ENCODE data around the gene FGFR1OP2.
"Not testable (repeated sequence)": the region's sequence is repeated elsewhere in the genome, so short reads cannot be mapped to it uniquely, and the experiment has no call there.

FGFR1OP2 gene

GRCh38 chr12:26953447-26953846 lies 15.2 kb downstream of the FGFR1OP2 start:
- no peak for DNase-seq (ENCODE audit: insufficient read length)
- no peak for FAIRE-seq
- TF ChIP-seq TAF1 (IDR thresholded peaks at IDR 0.05; ENCODE audit: borderline replicate concordance, low read depth, low read length) (no peak), POLR2AphosphoS5 (IDR thresholded peaks at IDR 0.05; ENCODE audit: low read depth, low read length) (no peak), POLR2A (IDR thresholded peaks at IDR 0.05; ENCODE audit: low read depth, low read length) (no peak)

- FAIRE-seq = no peak
- TF ChIP-seq TAF1 (IDR thresholded peaks at IDR 0.05; ENCODE audit: borderline replicate concordance, low read depth, low read length) (no peak), POLR2A (IDR thresholded peaks at IDR 0.05; ENCODE audit: low read depth, low read length) (no peak), POLR2AphosphoS5 (IDR thresholded peaks at IDR 0.05; ENCODE audit: low read depth, low read length) (no peak)
- DNase-seq (ENCODE audit: insufficient read length) = no peak
Observed at GRCh38 chr12:26954027-26954426, 15.8 kb downstream of the FGFR1OP2 start.

- FAIRE-seq = not testable (repeated sequence)
Observed at GRCh38 chr12:26961391-26961790, 23.1 kb downstream of the FGFR1OP2 start.

DNA sequence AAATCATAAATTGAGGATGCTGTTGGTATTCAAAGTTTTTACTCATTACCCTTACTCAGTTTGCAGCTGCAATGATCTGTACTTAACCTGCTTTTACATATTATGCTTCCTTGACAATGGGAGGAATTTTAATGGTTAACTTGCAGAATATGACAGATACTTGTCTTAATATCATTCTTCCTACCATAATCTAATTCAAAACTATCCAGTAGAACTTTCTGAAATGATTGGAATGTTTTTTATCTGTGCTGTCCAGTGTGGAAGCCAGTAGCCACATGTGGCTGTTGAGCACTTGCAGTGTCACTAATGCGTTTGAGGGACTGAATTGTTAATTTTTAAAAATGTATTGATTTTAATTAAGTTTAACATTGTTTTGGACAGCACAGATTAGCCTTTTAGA lies 23.5 kb downstream of the FGFR1OP2 start:
- TF ChIP-seq POLR2AphosphoS5 (IDR thresholded peaks at IDR 0.05; ENCODE audit: low read depth, low read length) = no peak
- FAIRE-seq = no peak
- no peak for DNase-seq (ENCODE audit: insufficient read length)

More at GRCh38 chr12:26961391-26961790, 23.1 kb downstream of the FGFR1OP2 start:
- not testable (repeated sequence) for DNase-seq (ENCODE audit: insufficient read length)

DNA sequence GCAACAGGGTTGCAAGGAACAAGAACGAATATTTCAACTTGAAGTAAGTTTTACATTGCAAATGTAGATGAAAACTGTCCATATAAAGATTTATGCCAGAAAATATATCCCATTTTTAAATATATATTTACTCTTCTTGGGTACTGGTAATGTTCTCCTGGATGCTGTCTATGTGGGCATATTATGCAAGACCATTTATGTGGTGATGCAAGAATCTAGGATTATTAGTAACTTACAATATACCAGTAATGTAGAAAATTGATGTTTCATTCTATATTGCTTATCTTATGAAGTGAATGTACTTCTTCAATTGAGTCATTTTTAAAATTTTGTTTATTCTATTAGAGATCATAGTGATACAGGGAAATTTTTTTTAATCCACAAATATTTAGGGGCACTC lies 25.1 kb downstream of the FGFR1OP2 start:
- TF ChIP-seq POLR2A (IDR thresholded peaks at IDR 0.05; ENCODE audit: low read depth, low read length) (no peak), POLR2AphosphoS5 (IDR thresholded peaks at IDR 0.05; ENCODE audit: low read depth, low read length) (no peak), TAF1 (IDR thresholded peaks at IDR 0.05; ENCODE audit: borderline replicate concordance, low read depth, low read length) (no peak)
- DNase-seq (ENCODE audit: insufficient read length) (no peak), FAIRE-seq (no peak)

DNA sequence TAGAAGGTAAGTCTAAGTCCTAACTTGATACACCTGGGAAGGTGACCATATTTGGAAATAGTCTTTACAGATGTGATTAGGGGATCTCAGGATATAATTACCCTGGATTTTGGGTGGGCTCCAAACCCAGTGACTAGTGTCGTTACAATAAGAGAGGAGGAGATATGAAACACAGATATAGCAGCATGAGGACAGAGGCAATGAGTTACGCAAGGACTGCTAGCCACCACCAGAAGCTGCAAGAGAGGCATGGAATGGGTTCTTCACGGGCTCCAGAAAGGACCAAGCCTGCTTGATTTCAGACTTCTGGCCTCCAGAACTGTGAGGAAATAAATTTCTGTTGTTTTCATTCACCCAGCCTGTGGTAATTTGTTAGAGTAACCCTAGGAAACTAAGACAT lies 28.6 kb downstream of the FGFR1OP2 start:
- no peak for TF ChIP-seq TAF1 (IDR thresholded peaks at IDR 0.05; ENCODE audit: borderline replicate concordance, low read depth, low read length)
- no peak for FAIRE-seq

DNA sequence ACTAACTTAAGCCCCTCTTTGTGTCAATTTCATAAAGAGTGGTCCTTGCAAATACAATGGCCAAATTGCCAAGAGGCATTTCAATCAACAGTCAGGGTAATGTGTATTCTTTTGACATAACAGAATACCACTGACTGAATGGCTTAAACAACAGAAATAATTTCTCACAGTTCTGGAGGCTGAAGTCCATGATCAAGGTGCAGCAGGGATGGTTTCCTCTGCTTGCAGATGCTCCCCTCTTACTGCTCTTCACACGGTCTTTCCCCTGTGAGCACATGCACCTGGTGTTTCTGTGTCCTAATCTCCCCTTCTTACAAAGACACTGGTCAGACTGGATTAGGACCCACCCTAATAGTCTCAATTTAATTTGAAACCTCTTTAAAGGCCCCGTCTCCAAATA lies 31.9 kb downstream of the FGFR1OP2 start:
- DNase-seq (ENCODE audit: insufficient read length) = no peak

More for the DNA sequence above, 28.6 kb downstream of the FGFR1OP2 start:
- no peak for DNase-seq (ENCODE audit: insufficient read length)

GRCh38 chr12:26971963-26972362 lies 33.7 kb downstream of the FGFR1OP2 start:
- DNase-seq (ENCODE audit: insufficient read length) (peak; percentile 23), FAIRE-seq (peak; percentile 96)
- TF ChIP-seq POLR2A (IDR thresholded peaks at IDR 0.05; ENCODE audit: low read depth, low read length) (no peak), POLR2AphosphoS5 (IDR thresholded peaks at IDR 0.05; ENCODE audit: low read depth, low read length) (no peak), TAF1 (IDR thresholded peaks at IDR 0.05; ENCODE audit: borderline replicate concordance, low read depth, low read length) (no peak)

More for the DNA sequence above, 31.9 kb downstream of the FGFR1OP2 start:
- no peak for FAIRE-seq
- TF ChIP-seq TAF1 (IDR thresholded peaks at IDR 0.05; ENCODE audit: borderline replicate concordance, low read depth, low read length) (no peak), POLR2AphosphoS5 (IDR thresholded peaks at IDR 0.05; ENCODE audit: low read depth, low read length) (no peak), POLR2A (IDR thresholded peaks at IDR 0.05; ENCODE audit: low read depth, low read length) (no peak)

DNA sequence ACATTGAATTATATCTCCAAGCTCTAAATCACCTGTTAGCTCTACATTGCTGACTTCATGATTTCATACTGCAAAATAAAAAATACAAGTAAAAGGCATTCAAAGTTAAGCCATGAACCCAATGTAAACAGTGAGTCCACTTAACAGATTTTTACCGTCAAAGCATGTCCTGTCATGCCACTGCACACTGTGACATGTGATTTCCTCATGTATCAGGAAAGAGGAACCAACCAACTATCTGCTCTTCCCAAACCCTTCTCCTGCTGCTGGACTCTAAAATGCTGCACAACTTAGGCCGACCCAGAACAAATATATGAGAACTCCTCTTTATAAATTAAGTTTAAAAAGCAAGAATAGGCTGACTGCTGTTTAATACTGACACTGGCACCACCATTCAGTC lies 38.4 kb downstream of the FGFR1OP2 start:
- FAIRE-seq = no peak
- no peak for DNase-seq (ENCODE audit: insufficient read length)
- TF ChIP-seq POLR2A (IDR thresholded peaks at IDR 0.05; ENCODE audit: low read depth, low read length) (no peak), POLR2AphosphoS5 (IDR thresholded peaks at IDR 0.05; ENCODE audit: low read depth, low read length) (no peak), TAF1 (IDR thresholded peaks at IDR 0.05; ENCODE audit: borderline replicate concordance, low read depth, low read length) (no peak)

DNA sequence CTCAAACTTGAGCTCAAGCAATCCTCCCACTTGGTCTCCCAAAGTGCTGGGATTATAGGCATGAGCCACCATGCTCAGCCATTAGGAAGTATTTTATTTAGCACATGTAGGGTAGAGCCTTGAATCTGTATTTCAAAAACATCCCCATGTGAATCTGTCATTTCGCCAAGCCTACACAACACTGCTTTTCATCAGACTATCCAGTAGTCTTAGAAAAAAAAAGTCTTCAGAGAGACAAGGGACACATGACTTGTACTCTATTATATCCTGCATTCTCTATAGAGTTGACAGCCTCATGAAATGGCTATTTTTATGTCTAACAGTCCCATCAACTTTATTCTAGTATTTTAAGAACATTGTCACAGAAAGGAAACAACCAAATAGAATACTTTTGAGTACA lies 40.5 kb downstream of the FGFR1OP2 start:
- FAIRE-seq = no peak
- DNase-seq (ENCODE audit: insufficient read length) = no peak
- TF ChIP-seq TAF1 (IDR thresholded peaks at IDR 0.05; ENCODE audit: borderline replicate concordance, low read depth, low read length) = no peak
- no peak for TF ChIP-seq POLR2AphosphoS5 (IDR thresholded peaks at IDR 0.05; ENCODE audit: low read depth, low read length)
- TF ChIP-seq POLR2A (IDR thresholded peaks at IDR 0.05; ENCODE audit: low read depth, low read length) = no peak

DNA sequence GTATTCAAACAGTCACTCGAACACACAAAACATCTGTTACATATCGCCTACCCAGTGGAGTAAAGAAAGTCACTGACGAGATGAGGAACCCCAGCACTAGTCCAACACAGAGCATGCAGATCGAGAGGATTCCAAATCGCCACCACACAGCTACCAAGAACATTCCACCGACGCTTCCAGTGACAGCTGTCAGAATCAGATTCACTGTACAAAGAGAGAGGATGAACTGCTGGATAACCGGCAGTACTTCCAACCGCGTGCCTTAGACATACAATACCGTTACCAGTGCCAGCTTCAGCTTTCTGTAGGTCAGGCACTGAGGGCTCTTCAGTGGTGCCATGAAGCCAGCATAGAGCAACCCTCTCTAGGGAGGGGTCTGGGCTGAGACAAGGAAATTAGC lies 41.5 kb downstream of the FGFR1OP2 start:
- no peak for DNase-seq (ENCODE audit: insufficient read length)
- FAIRE-seq = no peak
- TF ChIP-seq POLR2A (IDR thresholded peaks at IDR 0.05; ENCODE audit: low read depth, low read length) (no peak), TAF1 (IDR thresholded peaks at IDR 0.05; ENCODE audit: borderline replicate concordance, low read depth, low read length) (no peak), POLR2AphosphoS5 (IDR thresholded peaks at IDR 0.05; ENCODE audit: low read depth, low read length) (no peak)

DNA sequence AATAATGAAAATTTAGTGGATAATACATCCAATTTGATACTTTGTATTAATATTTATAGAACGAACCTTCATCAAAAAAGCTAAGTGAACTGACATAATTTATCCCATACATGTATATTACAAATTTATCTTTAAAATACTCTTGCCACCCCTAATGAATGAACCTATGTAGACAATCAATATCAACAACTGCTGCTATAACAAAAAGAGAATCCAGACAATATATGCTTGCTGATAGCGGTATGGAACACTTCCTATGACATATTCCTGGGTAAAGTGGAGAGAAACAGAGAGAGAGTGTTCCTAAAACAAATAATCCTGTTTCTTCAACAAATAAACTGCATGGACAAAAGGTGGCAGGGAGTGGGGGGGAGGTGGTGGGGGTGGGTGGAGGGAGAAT lies 44.6 kb downstream of the FGFR1OP2 start:
- no peak for TF ChIP-seq TAF1 (IDR thresholded peaks at IDR 0.05; ENCODE audit: borderline replicate concordance, low read depth, low read length)
- TF ChIP-seq POLR2A (IDR thresholded peaks at IDR 0.05; ENCODE audit: low read depth, low read length) = no peak
- DNase-seq (ENCODE audit: insufficient read length) (no peak), FAIRE-seq (no peak)

GRCh38 chr12:26987634-26988424 lies 49.6 kb downstream of the FGFR1OP2 start:
- FAIRE-seq (no peak), DNase-seq (ENCODE audit: insufficient read length) (no peak)

More at GRCh38 chr12:26987634-26988424, 49.6 kb downstream of the FGFR1OP2 start:
- no peak for TF ChIP-seq POLR2A (IDR thresholded peaks at IDR 0.05; ENCODE audit: low read depth, low read length)
